COLO829 (cell line): ENCODE results near the gene RPL32.
"Not testable (repeated sequence)": the region's sequence is repeated elsewhere in the genome, so short reads cannot be mapped to it uniquely, and the experiment has no call there.

ENCODE experiments used
- DNase-seq: peaks from one replicate; pipeline ENCODE4 v3.0.0; 2012; ENCODE audit warnings: low spot score

RPL32 gene

GRCh38 chr3:12868039-12869034 lies 27.0 kb upstream of the RPL32 start:
- DNase-seq = peak; percentile 60

DNA sequence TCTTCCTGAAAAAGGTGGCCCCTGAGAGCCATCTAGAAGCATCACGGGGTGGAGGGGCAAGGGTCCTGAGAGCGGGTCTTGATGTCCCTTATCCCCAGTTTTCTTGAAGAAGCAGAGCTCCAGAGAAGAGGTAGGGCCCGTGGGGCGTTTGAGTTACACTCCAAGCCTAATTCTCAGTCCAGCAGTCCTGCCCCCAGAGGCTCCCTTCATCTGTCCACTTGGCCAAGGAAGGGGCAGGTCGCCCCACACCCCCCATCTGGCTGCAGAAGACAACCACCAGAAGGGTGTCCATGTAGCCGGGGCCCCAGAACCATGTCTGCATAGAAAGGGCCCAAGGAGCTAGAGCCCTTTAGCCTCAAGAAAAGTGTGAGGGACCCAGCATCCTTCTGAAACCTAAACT lies 25.5 kb upstream of the RPL32 start:
- DNase-seq = no peak

GRCh38 chr3:12865271-12865670 lies 23.9 kb upstream of the RPL32 start:
- no peak for DNase-seq

DNA sequence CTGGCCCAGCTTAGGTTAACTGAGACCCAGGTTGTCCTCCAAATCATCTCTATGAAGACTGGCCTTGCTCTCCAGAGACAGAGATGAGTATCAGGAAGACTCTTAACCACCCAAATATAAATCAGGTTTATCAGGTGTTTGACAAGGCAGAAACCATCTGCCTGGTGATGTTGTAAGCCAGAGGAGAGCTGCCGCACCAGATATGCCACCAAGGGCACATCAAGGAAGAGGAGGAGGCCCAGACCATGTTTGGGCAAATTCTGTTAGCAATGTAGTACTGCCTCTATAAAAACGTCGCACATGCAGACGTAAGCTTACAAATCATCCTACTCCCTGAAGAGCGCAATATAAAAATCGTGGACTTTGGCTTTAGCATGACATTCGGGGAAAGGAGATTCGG lies 21.0 kb upstream of the RPL32 start:
- DNase-seq = no peak

GRCh38 chr3:12861611-12862010 lies 20.2 kb upstream of the RPL32 start:
- DNase-seq = no peak

DNA sequence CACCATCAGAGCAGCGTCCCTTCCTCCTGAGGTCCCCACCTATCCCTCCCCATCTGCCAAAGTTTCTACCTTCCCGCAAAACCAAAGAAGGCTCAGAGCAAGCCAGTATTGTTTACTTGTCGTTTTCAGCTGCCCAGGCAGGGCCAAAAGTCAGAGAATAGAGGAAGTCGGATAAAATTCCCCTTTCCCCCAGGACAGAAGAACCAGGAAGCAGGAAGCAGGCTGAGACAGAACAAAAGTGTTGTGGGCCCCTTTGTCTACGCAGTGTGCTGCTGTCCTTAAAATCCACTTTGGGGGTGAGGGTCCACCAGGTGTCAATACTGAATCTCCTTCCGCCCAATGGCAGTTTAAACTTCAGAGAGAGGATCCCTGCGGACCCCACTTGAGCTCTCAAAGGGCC lies 18.5 kb upstream of the RPL32 start:
- DNase-seq = no peak

- no peak for DNase-seq
Measured at GRCh38 chr3:12856626-12857025, 15.3 kb upstream of the RPL32 start.

GRCh38 chr3:12854565-12854964 lies 13.2 kb upstream of the RPL32 start:
- no peak for DNase-seq

GRCh38 chr3:12853847-12854246 lies 12.5 kb upstream of the RPL32 start:
- not testable (repeated sequence) for DNase-seq

DNA sequence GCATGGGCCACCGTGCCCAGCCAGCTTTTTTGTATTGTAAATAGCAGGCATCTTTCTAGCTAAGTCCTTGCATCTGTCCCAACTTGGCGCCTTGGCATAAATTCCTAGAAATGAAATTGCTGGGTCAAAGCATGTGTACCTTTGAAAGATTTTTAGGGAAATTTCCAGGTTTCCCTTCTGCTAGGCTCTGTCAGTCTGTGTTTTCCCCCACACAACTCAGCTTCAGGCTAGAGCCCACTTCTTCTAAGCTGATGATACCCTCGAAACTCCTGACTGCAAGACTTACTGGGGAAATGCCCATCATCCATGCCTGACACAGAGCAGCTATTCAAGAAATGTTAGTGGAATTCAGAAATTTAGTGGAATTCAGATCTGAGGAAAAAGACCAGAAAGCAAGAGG lies 10.8 kb upstream of the RPL32 start:
- DNase-seq = no peak

- DNase-seq = no peak
Measured at GRCh38 chr3:12845811-12846210, 4.4 kb upstream of the RPL32 start.

- DNase-seq = no peak
Measured at GRCh38 chr3:12842469-12842868, 1.1 kb upstream of the RPL32 start.

DNA sequence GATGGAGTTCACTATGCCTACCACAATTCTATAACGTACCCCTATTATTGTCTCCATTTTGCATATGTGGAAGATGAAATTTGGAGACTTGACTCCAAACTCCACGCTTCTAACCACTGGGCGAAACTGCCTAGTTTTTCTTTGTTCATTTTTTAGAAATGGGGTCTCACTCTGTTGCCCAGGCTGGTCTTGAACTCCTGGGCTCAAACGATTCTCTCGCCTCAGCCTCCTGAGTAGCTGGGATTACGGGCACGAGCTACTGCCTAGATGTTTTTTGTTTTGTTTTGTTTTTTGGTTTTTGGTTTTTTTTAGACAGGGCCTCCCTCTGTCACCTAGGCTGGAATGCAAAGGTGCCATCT lies 584 bp upstream of the RPL32 start:
- no peak for DNase-seq

GRCh38 chr3:12840591-12841148 lies 695 bp downstream of the RPL32 start:
- no peak for DNase-seq

DNA sequence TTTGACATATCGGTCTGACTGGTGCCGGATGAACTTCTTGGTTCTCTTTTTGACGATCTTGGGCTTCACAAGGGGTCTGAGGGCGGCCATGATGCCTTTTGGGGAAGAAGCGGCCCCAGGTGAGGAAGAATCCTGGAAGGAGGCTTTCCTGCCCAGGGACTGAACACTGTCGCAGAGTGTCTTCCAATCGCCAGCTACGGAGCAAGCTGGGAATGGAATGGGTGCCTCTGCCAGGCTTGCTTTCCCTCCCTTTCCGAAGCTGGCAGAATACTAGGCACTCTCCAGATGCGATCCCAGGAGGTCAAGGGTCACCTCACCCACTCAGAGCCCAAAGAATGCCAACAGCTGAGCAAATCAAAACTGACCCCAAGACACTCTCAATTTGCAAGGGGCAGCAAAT lies 1.2 kb downstream of the RPL32 start:
- DNase-seq = not testable (repeated sequence)

GRCh38 chr3:12839156-12839946 lies 2.0 kb downstream of the RPL32 start:
- DNase-seq = no peak

GRCh38 chr3:12838179-12838965 lies 3.0 kb downstream of the RPL32 start:
- no peak for DNase-seq

- DNase-seq = no peak
Measured at GRCh38 chr3:12837295-12837986, 3.9 kb downstream of the RPL32 start.

DNA sequence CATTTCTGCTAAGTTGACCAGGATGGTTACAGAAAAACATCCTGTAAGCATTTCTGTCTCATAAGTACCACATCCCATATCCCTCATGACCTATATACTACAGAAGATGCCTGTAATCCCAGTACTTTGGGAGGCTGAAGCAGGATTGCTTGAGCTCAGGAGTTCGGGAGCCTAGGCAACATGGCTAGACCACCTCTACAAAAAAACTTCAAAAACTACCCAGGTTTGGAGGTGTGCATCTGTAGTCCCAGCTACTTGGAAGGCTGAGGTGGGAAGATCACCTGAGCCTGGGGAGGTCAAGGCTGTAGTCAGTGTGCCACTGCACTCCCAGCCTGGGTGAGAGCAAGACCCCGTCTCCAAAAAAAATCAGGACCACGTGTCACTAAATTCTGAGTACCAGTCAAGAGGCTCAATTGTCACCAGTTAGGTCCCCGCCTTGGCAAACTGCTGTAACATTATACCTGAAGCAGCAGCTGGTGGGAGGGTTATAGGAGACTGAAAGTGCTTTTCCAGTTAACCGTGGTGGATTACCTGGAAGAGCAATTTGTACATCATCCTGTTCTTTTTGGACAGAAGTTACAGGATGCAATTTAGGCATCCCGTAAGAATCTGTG lies 6.2 kb downstream of the RPL32 start:
- no peak for DNase-seq

DNA sequence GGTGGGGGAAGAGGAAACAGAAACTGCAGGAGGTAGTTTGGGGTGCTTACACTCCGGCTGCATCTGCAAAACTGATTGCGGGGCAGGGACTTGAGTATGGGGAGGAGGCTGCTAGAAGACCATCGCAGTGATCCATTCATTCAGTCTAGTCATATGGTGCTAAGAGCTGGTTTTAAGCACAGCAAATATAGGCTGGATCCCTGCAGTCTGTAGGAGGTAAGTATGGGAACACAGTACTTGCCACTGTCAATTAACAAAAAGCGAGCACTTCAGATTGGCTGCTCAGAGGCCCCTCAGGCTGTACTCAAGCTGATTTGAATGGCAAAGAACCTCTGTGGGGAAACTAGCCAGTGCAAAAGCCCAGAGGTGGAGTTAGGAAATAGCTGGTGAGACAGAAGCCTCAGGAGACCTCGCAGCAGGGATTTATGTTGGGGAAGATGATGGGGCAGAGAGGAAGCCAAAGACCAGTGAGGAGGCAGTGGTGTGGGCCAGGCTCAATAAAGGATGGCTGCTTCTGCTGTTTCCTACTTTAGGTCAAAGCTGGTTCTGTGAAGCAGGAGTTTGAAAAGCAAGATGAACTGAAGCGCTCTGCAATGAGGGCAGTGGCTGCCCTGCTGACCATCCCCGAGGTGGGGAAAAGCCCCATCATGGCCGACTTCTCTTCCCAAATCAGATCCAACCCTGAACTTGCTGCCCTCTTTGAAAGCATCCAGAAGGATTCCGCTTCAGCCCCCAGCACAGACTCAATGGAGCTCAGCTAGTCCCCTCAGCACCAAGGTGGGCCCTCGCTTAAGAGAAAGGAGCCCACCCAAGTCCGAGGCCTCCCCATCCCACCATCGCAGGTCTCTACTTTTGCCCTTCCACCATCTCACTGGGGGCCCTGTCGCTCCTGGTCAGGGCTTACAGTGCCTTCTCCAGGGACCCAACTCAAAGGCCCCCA lies 7.9 kb downstream of the RPL32 start:
- no peak for DNase-seq
